T-helper 2 cell treated with Interferon-gamma antibody and Interleukin-4, amounts not matched to agents 5 μg/mL and 100 μg/mL, for 36 hours (primary cell): ENCODE results near the gene CCDC57.

Experiments used
- DNase-seq: peaks from one replicate; pipeline ENCODE4 v3.0.0; 2021; ENCODE audit warnings: low spot score
- H3K27ac Mint-ChIP-seq: one replicate; pipeline ENCODE4 v1.8.0; 2021; ENCODE audit warnings: mild to moderate bottlenecking, mixed read lengths
- H3K27me3 Mint-ChIP-seq: one replicate; pipeline ENCODE4 v1.8.0; 2021; ENCODE audit warnings: low read depth, mixed read lengths
- H3K36me3 Mint-ChIP-seq: one replicate; pipeline ENCODE4 v1.8.0; 2021; ENCODE audit warnings: low read depth, mixed read lengths
- H3K4me1 Mint-ChIP-seq: one replicate; pipeline ENCODE4 v1.8.0; 2021; ENCODE audit warnings: low read depth, mixed read lengths
- H3K4me3 Mint-ChIP-seq: one replicate; pipeline ENCODE4 v1.8.0; 2022; ENCODE audit warnings: mild to moderate bottlenecking, moderate library complexity, mixed read lengths
- H3K9me3 Mint-ChIP-seq: one replicate; pipeline ENCODE4 v1.8.0; 2021; ENCODE audit warnings: mixed read lengths

Gene CCDC57

GRCh38 chr17:82234211-82235055 is 21.8 kb upstream of the CCDC57 start:
- H3K4me3 Mint-ChIP-seq: no peak overlapping the region
- H3K4me1 Mint-ChIP-seq: peaks cover 18% of the 10 kb centered on the region
- H3K9me3 Mint-ChIP-seq: no peaks in the 10 kb centered on the region
- H3K27me3 Mint-ChIP-seq: no peaks in the 10 kb centered on the region
- no peak overlapping the region for H3K27ac Mint-ChIP-seq
- peaks cover 14% of the 10 kb centered on the region for H3K36me3 Mint-ChIP-seq
- DNase-seq: no peak

- Mint-ChIP-seq H3K4me1 (peaks cover 12% of the 10 kb centered on the region), H3K27me3 (no peaks in the 10 kb centered on the region), H3K27ac (peak overlapping the region; percentile 63), H3K36me3 (peaks cover 10% of the 10 kb centered on the region), H3K9me3 (no peaks in the 10 kb centered on the region), H3K4me3 (peak overlapping the region; percentile 59)
- no peak for DNase-seq
Observed at GRCh38 chr17:82232876-82233785, 20.5 kb upstream of the CCDC57 start.

- H3K4me3 Mint-ChIP-seq: no peak overlapping the region
Observed at GRCh38 chr17:82232322-82232820, 19.7 kb upstream of the CCDC57 start.

GRCh38 chr17:82231562-82232321 is 19.1 kb upstream of the CCDC57 start:
- no peak overlapping the region for H3K27ac Mint-ChIP-seq
- H3K4me3 Mint-ChIP-seq: no peak overlapping the region
- H3K4me1 Mint-ChIP-seq: peaks cover 12% of the 10 kb centered on the region
- DNase-seq: no peak
- H3K27me3 Mint-ChIP-seq: no peaks in the 10 kb centered on the region
- H3K9me3 Mint-ChIP-seq: no peaks in the 10 kb centered on the region
- H3K36me3 Mint-ChIP-seq: peaks cover 8% of the 10 kb centered on the region

More at GRCh38 chr17:82232322-82232820, 19.7 kb upstream of the CCDC57 start:
- Mint-ChIP-seq H3K27me3 (no peaks in the 10 kb centered on the region), H3K9me3 (no peaks in the 10 kb centered on the region), H3K27ac (no peak overlapping the region), H3K4me1 (peaks cover 10% of the 10 kb centered on the region), H3K36me3 (peaks cover 8% of the 10 kb centered on the region)
- no peak for DNase-seq

GRCh38 chr17:82231312-82231561 is 18.6 kb upstream of the CCDC57 start:
- Mint-ChIP-seq H3K4me3 (no peak overlapping the region), H3K27me3 (no peaks in the 10 kb centered on the region), H3K27ac (no peak overlapping the region), H3K9me3 (no peaks in the 10 kb centered on the region), H3K4me1 (peaks cover 11% of the 10 kb centered on the region), H3K36me3 (peaks cover 8% of the 10 kb centered on the region)
- DNase-seq: no peak

- H3K4me1 Mint-ChIP-seq: peaks cover 8% of the 10 kb centered on the region
- H3K27ac Mint-ChIP-seq: no peak overlapping the region
- no peaks in the 10 kb centered on the region for H3K27me3 Mint-ChIP-seq
- H3K4me3 Mint-ChIP-seq: peak overlapping the region; percentile 90
- H3K36me3 Mint-ChIP-seq: peaks cover 8% of the 10 kb centered on the region
- H3K9me3 Mint-ChIP-seq: no peaks in the 10 kb centered on the region
- DNase-seq: peak; percentile 74
Observed at GRCh38 chr17:82230609-82231311, 18.1 kb upstream of the CCDC57 start.

- Mint-ChIP-seq H3K4me1 (peaks cover 8% of the 10 kb centered on the region), H3K9me3 (no peaks in the 10 kb centered on the region), H3K27me3 (no peaks in the 10 kb centered on the region), H3K36me3 (peaks cover 8% of the 10 kb centered on the region), H3K27ac (peak overlapping the region; percentile 85), H3K4me3 (peak overlapping the region; percentile 90)
- DNase-seq: no peak
Observed at GRCh38 chr17:82229698-82230608, 17.3 kb upstream of the CCDC57 start.

GRCh38 chr17:82228842-82229697 is 16.4 kb upstream of the CCDC57 start, which contains the start of gene SLC16A3:
Gene SLC16A3, plus strand, starts transcription at chr17:82229042. Its CDS starts 6,967 bp downstream, at chr17:82236009.
- peak; percentile 76 for DNase-seq
- Mint-ChIP-seq H3K27me3 (no peaks in the 10 kb centered on the region), H3K36me3 (peaks cover 8% of the 10 kb centered on the region), H3K9me3 (no peaks in the 10 kb centered on the region), H3K4me3 (peak within 1 kb of the TSS; percentile 90), H3K27ac (peak within 1 kb of the TSS; percentile 91), H3K4me1 (peaks cover 8% of the 10 kb centered on the region)

GRCh38 chr17:82228278-82228841 is 15.7 kb upstream of the CCDC57 start:
- Mint-ChIP-seq H3K4me3 (peak overlapping the region; percentile 80), H3K4me1 (peaks cover 5% of the 10 kb centered on the region), H3K27ac (peak overlapping the region; percentile 91), H3K9me3 (no peaks in the 10 kb centered on the region), H3K27me3 (no peaks in the 10 kb centered on the region), H3K36me3 (peaks cover 5% of the 10 kb centered on the region)
- peak; percentile 68 for DNase-seq

- peaks cover 5% of the 10 kb centered on the region for H3K4me1 Mint-ChIP-seq
- peaks cover 5% of the 10 kb centered on the region for H3K36me3 Mint-ChIP-seq
- no peaks in the 10 kb centered on the region for H3K27me3 Mint-ChIP-seq
- peak overlapping the region; percentile 80 for H3K4me3 Mint-ChIP-seq
- no peak for DNase-seq
- H3K9me3 Mint-ChIP-seq: no peaks in the 10 kb centered on the region
- peak overlapping the region; percentile 91 for H3K27ac Mint-ChIP-seq
Observed at GRCh38 chr17:82227629-82228277, 15.1 kb upstream of the CCDC57 start.
